Measurements from ENCODE around the gene ARHGEF11. TPM values are rescaled to one million over a fixed set of nuclear protein-coding genes. Genes with fewer than 3 reads are reported as not detected.

ARHGEF11 gene
- total RNA-seq, 1 experiment from 2014 or later, result 16.3 TPM

DNA sequence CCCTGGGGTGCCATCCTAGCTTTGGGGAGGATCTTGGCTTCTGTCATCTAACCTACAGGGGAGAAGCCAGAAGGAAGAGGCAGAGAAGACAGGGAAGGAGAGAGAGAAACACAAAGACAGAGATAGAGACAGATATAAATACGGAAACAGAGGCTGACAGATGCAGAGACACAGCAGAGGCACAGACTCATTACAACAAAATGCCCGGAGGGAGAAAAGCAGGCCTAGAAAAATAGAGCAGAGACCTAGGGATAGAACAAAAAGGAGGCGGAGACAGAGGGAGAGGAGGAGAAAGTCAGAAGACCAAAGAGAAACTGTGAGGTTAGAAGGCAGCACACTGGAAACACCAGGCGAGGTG lies 150.1 kb downstream of the ARHGEF11 start:
- DNase-seq (ENCODE audit: low read depth), result no peak

DNA sequence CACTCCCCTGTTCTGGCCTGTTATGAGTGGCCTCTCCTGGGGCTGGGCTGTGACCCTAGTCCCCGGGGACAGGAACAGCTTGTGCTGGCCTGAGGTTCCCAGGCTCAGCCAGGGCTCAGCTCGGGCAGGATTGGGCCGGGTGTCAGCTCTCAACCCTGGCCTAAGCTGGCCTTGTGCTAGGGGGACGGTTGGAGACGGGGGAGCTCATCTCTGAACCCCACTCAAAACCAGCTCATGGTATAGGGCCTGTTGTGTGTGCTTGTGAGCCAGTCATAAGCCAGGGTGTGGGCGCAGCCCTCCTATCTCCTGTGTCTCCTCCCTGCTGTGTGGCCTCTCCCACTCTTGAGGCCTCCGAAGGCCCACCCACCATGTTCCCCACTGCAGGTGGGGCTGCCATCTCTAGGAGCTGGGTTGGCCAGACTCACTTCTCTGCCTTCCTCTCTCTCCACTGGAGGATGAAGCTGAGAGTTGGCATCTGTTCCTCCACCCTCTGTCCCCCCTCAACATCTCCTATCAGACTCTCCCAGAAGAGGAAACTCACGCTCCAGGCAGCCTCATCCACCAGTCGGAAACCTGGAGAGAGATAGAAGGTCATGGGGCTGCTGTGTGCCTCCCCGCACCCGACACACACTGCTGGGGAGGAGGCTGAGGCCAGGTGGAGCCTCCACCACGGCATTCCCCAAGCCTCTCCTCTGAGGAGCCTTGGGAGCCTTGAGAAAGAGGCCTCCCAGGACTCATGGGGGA lies 150.7 kb downstream of the ARHGEF11 start:
- DNase-seq (ENCODE audit: low read depth), result no peak

DNA sequence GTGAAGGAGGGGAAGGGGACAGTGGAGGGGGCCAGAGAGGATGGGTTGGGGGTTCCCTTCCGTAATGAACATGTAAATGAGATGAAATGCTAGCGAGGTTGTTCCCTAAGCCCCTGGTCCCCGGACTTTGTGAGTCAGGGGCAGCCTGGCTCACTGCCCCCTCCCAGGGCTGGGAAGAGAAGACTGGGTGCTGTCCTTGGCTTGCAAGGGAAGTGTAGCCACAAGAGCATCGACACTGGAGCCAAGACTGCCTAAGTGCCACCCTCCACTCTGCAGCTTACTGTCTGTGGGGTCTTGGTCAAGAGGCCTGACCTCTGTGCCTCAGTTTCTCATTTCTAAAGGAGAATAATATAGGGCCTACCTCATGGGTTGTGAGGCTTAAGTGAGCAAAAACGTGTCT lies 151.5 kb downstream of the ARHGEF11 start:
- DNase-seq (ENCODE audit: low read depth), result no peak

DNA sequence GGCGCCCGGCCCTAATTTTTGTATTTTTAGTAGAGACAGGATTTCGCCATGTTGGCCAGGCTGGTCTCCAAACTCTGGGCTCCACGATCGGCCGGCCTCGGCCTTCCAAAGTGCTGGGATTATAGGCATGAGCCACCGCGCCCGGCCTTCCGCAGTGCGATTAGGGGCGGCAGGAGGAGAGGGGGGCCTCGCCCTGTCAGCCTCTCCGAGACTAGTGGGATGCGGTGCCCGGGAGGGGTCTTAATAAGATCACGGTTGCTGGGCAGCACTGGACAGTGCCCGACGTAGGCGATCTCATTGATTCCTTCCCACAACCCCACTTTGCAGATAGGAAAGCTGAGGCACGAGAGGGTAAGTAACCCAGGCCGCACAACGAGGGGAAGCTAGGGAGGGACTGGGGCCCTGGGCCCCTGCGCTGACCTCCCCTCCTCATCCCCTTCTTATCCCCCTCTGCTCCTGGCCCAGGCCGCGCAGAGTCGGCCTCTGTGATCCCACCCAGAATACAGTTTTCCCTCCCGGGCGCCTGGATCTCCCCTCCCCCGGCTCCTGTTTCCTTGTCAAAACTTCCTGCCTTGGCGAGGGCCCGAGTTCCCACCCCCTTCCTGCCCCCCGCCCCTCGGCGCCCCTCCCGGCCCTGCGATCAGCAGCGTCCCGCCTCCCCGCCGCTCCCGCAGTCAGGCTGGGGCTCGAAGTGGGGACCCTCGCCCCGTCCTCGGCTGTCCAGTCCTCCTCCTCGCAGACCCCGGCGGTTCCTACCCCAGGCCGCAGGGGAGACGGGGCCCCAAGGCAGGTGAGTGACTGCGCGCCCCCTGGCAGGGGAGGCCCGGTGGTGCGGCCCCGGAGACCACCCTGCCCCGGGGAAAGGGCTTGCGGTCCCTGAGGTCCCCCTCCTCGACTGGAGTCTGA lies 152.2 kb downstream of the ARHGEF11 start, which contains the start of gene PEAR1:
Gene PEAR1 (plus strand): TSS at position 671 of the 906 bp plus-strand sequence. CDS start 10,209 bp downstream, outside the sequence.
- DNase-seq (ENCODE audit: low read depth), result no peak

DNA sequence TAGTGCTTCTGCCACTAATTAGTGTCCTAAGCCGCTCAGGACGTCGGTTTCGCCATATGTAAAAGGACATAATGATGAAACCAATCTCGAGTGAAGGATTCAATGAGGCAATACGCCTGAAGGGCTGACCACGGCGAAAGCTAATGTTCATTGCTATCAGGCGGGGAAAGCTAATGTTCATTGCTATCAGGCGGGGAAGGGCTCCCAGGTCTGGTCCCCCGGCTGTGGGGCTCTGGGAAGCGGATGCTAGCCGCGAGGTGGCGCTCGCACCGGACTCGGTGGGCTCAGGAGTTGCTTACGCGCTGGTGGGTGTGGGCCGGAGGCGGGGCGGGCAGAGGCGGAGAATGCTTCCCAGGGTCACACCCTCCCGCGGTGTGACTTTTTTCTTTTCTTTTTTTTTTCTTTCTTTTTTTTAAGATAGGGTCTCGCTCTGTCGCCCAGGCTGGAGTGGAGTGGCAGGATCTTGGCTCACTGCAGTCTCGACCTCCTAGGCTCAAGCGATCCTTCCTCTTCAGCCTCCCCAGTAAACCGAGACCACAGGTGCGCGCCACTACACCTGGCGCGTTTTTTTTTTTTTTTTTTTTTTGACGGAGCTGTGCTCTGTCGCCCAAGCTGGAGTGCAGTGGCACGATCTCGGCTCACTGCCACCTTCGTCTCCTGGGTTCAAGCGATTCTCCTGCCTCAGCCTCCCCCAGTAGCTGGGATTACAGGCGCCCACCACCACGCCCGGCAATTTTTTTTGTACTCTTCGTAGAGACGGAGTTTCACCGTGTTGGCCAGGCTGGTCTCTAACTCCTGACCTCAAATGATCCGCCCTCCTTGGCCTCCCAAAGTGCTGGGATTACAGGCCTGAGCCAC lies 153.1 kb downstream of the ARHGEF11 start:
- DNase-seq (ENCODE audit: low read depth), result peak; percentile 95

DNA sequence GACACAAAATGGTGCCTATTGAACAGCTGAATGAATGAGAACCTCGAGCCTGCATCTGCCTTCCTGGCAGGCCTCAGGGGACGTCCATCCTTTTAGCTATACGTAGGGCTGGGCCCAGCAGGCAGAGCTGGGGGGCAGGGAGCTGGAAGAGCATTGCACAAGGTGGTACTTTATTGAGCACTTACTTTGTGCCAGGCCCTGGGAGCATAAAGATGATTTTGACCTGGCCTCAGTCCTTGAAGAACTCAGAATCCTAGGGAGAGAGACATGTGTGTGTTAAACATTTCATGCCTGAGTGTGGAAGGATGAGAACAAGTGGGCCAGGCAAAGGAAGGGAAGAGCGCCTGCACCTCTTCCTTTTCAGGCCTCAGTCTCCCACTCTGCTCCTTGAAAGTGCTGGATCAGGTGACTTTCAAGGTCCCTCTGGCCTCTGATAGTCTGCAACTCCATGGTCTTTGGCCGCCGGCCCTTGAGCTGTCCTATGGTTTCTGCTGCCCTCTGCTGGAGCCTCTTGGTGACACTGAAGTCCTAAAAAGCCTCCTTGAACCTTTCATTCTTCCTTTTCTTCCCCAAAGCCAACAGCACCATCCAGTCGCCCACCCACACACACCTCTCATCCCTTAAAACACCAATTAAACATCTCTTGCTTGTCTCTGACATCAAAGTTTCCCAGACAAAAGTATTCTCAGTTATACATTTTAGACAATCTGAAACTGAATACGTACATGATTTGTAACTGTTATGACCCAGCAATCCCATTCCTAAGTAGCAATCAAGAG lies 155.6 kb downstream of the ARHGEF11 start:
- DNase-seq (ENCODE audit: low read depth), result peak; percentile 75

DNA sequence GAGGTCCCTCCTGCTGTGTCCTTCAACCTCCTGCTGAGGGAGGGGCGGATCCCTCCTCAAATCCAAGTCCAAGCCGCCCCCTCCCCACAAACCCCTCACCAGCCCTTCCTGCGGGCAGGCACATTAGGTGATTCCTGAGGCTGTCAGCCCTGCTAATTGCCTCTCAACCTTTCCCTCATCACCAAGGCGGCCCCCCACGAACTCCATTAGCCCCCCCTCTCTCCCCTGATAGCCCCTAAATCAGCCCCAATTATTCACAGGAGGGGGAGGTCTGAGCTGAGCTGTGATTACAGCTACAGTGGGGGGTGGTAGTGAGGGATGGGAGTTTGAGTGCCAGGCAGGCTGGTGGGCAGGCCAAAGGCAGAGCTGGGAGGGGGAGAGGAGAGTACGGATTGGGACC lies 157.8 kb downstream of the ARHGEF11 start:
- DNase-seq (ENCODE audit: low read depth), result no peak

DNA sequence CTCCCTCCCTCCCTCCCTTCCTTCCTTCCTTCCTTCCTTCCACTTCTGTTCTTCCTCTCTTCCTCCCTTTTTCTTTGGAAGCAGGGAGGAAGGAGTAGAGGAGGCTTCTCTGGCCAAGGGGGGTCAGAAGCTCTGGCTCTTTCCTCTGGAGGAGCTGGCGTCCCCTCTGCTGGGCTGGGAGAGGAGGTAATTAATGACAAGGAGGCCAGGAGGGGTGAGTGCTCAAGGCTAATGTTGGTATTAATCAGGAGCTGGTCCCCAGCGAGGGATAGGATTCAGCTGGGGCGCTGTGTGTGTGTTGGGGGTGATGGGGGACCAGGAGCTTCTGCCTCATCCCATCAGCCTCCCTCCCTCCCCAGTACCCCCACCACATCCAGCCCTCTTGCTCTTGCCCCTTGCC lies 158.2 kb downstream of the ARHGEF11 start:
- no peak for DNase-seq (ENCODE audit: low read depth)

DNA sequence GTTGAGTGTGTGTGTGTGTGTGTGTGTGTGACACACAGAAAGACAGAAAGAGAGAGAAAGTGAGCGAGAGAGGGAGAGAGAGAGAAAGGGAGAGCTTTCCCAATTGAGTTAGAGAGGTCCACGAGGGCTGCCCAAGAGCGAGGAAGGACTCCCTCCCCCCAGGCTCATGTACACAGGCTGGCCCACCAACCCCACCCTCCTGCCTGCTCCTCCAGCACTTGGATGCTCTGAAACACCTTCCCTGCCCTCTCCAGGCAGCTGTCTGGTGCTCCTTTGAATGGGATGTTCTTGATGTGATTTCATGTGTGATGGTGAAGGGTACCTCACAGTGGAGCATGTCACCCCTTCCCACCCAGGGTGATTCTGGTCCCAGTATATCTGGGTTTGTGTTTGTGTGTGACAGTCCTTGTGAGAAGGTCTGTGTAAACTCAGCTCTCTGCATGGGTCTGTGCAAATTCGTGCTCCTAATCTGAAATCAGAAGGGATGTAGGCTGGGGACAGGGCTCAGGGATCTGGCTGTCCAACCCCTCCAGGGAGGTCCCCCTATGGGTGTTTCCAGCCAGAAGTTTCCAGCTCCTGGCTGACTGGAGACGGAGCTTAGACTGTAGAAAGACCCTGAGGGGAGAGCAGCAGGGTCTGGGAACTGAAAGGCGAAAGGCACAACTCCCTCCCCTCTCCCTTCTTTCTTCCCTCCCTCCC lies 158.8 kb downstream of the ARHGEF11 start:
- no peak for DNase-seq (ENCODE audit: low read depth)

DNA sequence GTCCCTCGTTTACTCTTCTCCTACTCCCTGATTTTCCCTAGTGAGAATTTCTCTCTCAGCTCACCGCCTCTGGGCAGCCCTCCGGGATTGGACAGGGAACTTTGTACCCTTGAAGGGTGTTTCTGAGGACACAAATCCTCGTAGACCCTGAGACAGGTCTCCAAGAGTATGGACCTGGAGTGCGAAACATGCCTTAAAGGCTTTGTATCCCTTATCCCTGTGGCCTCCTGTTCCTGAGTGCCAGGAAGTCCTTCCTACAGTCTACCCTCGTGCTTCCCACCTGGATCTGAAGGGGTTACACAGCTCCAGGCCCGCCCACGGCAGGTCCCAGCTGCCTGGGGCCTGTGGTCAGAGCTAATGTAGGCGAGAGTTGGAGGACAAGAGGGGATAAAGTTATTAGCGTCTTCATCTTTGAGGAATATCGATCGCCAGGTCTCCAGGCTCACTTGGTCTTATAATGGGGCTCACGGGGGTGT lies 159.6 kb downstream of the ARHGEF11 start:
- no peak for DNase-seq (ENCODE audit: low read depth)

DNA sequence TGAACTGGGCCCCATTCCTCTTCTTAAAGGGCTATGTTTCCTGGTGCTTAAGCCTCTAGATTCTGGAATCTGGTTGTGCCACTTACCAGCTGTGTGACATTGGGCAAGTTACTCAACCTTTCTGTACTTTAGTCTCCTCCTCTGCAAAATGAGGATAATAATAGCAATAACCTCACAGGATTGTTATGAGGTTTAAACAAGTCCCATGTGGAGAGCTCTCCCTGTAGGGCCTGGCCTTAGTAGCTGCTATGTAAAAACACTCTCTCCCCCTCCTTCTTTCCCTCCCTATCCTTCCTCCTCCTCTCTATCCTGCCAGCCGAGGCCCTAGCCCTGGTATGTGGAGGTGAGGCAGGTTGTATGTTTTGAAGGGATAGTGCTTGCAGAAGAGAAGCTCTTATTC lies 160.2 kb downstream of the ARHGEF11 start:
- no peak for DNase-seq (ENCODE audit: low read depth)

Other genes starting within 250 kb of the ARHGEF11 start
- 0.51 and 0.57 TPM in 2 replicates for gene SH2D2A, start 228.9 kb downstream of the ARHGEF11 start, total RNA-seq (2014; rRNA removed; shearing (Covaris generic))
- gene INSRR, start 186.6 kb downstream of the ARHGEF11 start, total RNA-seq (2014; rRNA removed; shearing (Covaris generic)), result not detected in 2 replicates
- 0.40 TPM in 1 of 2 replicates, not detected in the other for gene NTRK1, start 184.9 kb downstream of the ARHGEF11 start, total RNA-seq (2014; rRNA removed; shearing (Covaris generic))
- gene PEAR1, start 152.0 kb downstream of the ARHGEF11 start, total RNA-seq (2014; rRNA removed; shearing (Covaris generic)), result 0.06 TPM in 1 of 2 replicates, not detected in the other
- gene LRRC71, start 125.1 kb downstream of the ARHGEF11 start, total RNA-seq (2014; rRNA removed; shearing (Covaris generic)), result not detected in 2 replicates
- gene ETV3L, start 54.1 kb upstream of the ARHGEF11 start, total RNA-seq (2014; rRNA removed; shearing (Covaris generic)), result not detected in 2 replicates
- 6.7 and 7.1 TPM in 2 replicates for gene ETV3, start 92.7 kb upstream of the ARHGEF11 start, total RNA-seq (2014; rRNA removed; shearing (Covaris generic))